NCI-H2107 (cell line): ENCODE results near the gene AFF4.
"Not testable (repeated sequence)": the region's sequence is repeated elsewhere in the genome, so short reads cannot be mapped to it uniquely, and the experiment has no call there.

ENCODE experiments used
- DNase-seq: peaks from one replicate; lab custom pipeline; 2025; lab: John Stamatoyannopoulos, UW

The AFF4 gene

GRCh38 chr5:132952829-132953228, 10.6 kb downstream of the AFF4 start:
- DNase-seq, result no peak

- DNase-seq, result no peak
These were observed 11.5 kb downstream of the AFF4 start for GRCh38 chr5:132951897-132952296.

- no peak for DNase-seq
These were observed 14.3 kb downstream of the AFF4 start for GRCh38 chr5:132949136-132949535.

- DNase-seq, result no peak
These were observed 15.8 kb downstream of the AFF4 start for GRCh38 chr5:132947671-132948070.

- not testable (repeated sequence) for DNase-seq
These were observed 18.1 kb downstream of the AFF4 start for GRCh38 chr5:132945315-132945714.

- DNase-seq, result no peak
These were observed 19.9 kb downstream of the AFF4 start for GRCh38 chr5:132943362-132944022.

- no peak for DNase-seq
These were observed 22.1 kb downstream of the AFF4 start for GRCh38 chr5:132941331-132941730.

- DNase-seq, result no peak
These were observed 35.4 kb downstream of the AFF4 start for GRCh38 chr5:132928062-132928407.

- DNase-seq, result no peak
These were observed 35.9 kb downstream of the AFF4 start for GRCh38 chr5:132927355-132928061.

- DNase-seq, result no peak
These were observed 37.0 kb downstream of the AFF4 start for GRCh38 chr5:132926437-132926836.

- no peak for DNase-seq
These were observed 47.3 kb downstream of the AFF4 start for GRCh38 chr5:132916086-132916485.

- no peak for DNase-seq
These were observed 47.8 kb downstream of the AFF4 start for GRCh38 chr5:132915681-132916080.

GRCh38 chr5:132909702-132910101, 53.7 kb downstream of the AFF4 start:
- no peak for DNase-seq

GRCh38 chr5:132907161-132907560, 56.3 kb downstream of the AFF4 start:
- DNase-seq, result no peak

- no peak for DNase-seq
These were observed 57.5 kb downstream of the AFF4 start for GRCh38 chr5:132905938-132906337.

- no peak for DNase-seq
These were observed 61.7 kb downstream of the AFF4 start for GRCh38 chr5:132901730-132902129.

- no peak for DNase-seq
These were observed 62.4 kb downstream of the AFF4 start for GRCh38 chr5:132901036-132901435.

- no peak for DNase-seq
These were observed 65.3 kb downstream of the AFF4 start for GRCh38 chr5:132898094-132898493.

- DNase-seq, result no peak
These were observed 66.7 kb downstream of the AFF4 start for GRCh38 chr5:132896685-132897084.

- no peak for DNase-seq
These were observed 67.6 kb downstream of the AFF4 start for GRCh38 chr5:132895719-132896305.

GRCh38 chr5:132890817-132891216, 72.6 kb downstream of the AFF4 start:
- no peak for DNase-seq

- DNase-seq, result no peak
These were observed 73.9 kb downstream of the AFF4 start for GRCh38 chr5:132889501-132889900.

GRCh38 chr5:132887283-132887682, 76.2 kb downstream of the AFF4 start:
- DNase-seq, result no peak
